Kidney epithelial cell (primary cell): ENCODE data around the gene GRM3. TPM values are rescaled to one million over a fixed set of nuclear protein-coding genes. Genes with fewer than 3 reads are reported as not detected.

ENCODE experiments used
- DNase-seq: peaks from one replicate; pipeline ENCODE4 v3.0.0-alpha.2; 2010; ENCODE audit warnings: low read depth
- H3K27me3 ChIP-seq: 2 replicates; pipeline ENCODE4 v1.6.0; 2011; ENCODE audit warnings: low read length; ENCODE audit not compliant: control insufficient read depth, insufficient read depth
- H3K36me3 ChIP-seq: 2 replicates; pipeline ENCODE4 v1.5.1; 2011; ENCODE audit warnings: low read length; ENCODE audit not compliant: control insufficient read depth, insufficient read depth
- H3K4me3 ChIP-seq: 2 replicates; pipeline ENCODE4 v1.5.1; 2011; ENCODE audit warnings: low read depth, mild to moderate bottlenecking, control low read depth, low read length
- total RNA-seq: library from RNA; depleted of rRNA; stranded (reverse); fragments of >200 nt; gene quantifications from 2 replicates; pipeline ENCODE4 v1.2.3, GENCODE V29; 2015
- TF ChIP-seq, protein P1 (sequence below): IDR thresholded peaks from 2 replicates; pipeline ENCODE4 v1.5.1; 2011; ENCODE audit warnings: mild to moderate bottlenecking, moderate library complexity, low read length, control low read depth, inconsistent platforms; ENCODE audit not compliant: insufficient read depth, poor library complexity, severe bottlenecking

GRM3 gene
- total RNA-seq, 1 donor from 2014 or later, result not detected

DNA sequence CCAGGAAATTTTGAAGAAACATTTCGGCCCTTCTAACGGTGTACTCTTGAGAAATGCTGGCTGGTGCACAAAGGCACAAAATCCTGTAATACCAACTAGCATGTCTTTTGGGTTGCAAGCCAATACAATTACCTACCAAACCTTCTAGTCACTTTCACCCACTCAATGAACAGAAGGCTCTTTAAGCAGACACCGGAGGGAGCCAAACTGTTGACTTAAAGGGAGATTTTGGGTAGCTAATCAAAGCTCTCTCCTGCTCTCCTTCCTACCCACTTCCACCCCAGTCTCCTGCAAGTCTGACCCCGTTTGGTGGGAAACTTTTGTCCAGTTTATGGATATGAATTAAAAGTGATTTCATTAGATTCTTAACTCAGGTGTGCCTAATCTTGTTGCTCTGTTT is 24.0 kb downstream of the GRM3 start:
- Histone ChIP-seq H3K36me3 (no peaks in the 10 kb centered on the region), H3K4me3 (no peak overlapping the region), H3K27me3 (no peaks in the 10 kb centered on the region)
- no peak for DNase-seq
- TF ChIP-seq, protein P1, sequence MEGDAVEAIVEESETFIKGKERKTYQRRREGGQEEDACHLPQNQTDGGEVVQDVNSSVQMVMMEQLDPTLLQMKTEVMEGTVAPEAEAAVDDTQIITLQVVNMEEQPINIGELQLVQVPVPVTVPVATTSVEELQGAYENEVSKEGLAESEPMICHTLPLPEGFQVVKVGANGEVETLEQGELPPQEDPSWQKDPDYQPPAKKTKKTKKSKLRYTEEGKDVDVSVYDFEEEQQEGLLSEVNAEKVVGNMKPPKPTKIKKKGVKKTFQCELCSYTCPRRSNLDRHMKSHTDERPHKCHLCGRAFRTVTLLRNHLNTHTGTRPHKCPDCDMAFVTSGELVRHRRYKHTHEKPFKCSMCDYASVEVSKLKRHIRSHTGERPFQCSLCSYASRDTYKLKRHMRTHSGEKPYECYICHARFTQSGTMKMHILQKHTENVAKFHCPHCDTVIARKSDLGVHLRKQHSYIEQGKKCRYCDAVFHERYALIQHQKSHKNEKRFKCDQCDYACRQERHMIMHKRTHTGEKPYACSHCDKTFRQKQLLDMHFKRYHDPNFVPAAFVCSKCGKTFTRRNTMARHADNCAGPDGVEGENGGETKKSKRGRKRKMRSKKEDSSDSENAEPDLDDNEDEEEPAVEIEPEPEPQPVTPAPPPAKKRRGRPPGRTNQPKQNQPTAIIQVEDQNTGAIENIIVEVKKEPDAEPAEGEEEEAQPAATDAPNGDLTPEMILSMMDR, result no peak

DNA sequence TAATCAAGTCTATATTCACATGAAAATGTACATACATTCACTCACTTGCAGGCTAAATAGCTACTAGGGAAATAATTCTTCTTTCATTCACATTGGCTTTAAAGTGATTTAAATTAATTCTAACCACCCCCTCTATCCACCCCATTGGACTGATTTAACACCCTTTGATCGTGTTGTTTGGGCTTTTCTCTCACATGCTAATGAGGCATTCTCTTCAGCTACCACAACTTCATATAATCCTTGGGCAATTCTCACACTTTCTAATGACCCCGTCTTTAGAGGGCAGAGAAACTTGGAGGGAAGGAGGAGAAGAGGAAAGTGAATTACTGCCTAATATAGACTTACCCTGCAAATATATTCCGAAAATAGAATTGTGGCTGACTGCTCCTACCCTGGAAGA is 24.6 kb downstream of the GRM3 start:
- TF ChIP-seq, protein P1, result no peak
- no peaks in the 10 kb centered on the region for H3K36me3 ChIP-seq
- no peak overlapping the region for H3K4me3 ChIP-seq
- H3K27me3 ChIP-seq, result no peaks in the 10 kb centered on the region
- DNase-seq, result no peak

DNA sequence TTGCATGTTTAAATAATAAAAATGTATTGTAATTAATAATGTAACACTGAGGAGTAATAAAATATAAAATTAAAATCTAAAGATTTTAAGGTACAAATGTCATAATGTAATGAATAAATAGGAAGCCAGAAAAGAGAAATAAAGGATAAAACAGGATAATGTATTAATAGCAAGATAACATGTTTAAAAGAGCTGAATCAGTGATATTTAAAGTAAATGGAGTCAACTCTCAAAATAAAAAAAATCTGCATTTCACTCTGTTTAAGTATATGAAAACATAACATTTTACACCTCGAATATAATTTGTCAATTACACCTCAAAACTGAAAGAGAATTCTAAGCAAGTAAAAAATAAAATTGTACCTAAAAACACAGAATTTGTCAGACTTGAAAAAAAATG is 44.1 kb downstream of the GRM3 start:
- no peak for DNase-seq
- H3K4me3 ChIP-seq, result no peak overlapping the region
- TF ChIP-seq, protein P1, result no peak

DNA sequence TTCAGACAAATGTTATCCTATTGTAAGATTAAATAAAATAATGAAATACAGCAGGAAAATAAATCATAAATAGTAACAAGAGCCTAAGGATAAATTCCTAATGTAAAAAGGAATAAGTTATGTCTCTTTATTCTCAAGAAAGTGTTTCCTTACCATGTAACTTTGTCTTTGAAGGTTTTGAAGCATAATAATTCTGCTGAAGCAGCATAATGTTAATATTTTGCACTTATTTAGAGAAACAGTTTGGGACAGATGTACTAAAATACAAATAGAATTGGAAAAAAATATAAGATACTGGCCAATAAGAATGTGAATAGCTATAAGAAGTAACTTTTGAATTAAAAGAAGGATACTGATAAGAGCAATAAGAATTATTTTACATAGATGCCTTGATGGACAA is 45.7 kb downstream of the GRM3 start:
- H3K36me3 ChIP-seq, result no peaks in the 10 kb centered on the region
- DNase-seq, result no peak
- no peaks in the 10 kb centered on the region for H3K27me3 ChIP-seq
- H3K4me3 ChIP-seq, result no peak overlapping the region
- TF ChIP-seq, protein P1, result no peak

More for the DNA sequence above, 44.1 kb downstream of the GRM3 start:
- Histone ChIP-seq H3K36me3 (no peaks in the 10 kb centered on the region), H3K27me3 (no peaks in the 10 kb centered on the region)

DNA sequence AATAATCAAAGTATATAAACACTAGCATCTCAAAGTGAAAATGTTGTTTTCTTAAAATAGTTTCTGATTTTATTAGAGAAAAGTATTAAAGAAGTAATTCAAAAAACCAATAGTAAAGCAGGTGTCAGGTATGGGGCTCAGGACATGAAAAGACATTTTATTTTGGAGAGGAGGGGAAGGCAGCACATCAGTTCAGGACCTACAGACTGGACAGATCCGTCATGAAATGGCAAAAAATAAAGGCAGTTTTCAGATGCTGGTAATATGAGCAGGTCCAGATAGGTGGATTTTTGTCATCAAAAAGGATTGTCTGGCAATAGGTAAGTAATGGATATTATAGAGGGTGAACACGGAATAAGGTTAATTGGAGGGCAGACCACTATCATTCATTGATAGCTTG is 49.0 kb downstream of the GRM3 start:
- TF ChIP-seq, protein P1, result no peak
- no peaks in the 10 kb centered on the region for H3K36me3 ChIP-seq
- DNase-seq, result no peak
- H3K4me3 ChIP-seq, result no peak overlapping the region
- no peaks in the 10 kb centered on the region for H3K27me3 ChIP-seq

DNA sequence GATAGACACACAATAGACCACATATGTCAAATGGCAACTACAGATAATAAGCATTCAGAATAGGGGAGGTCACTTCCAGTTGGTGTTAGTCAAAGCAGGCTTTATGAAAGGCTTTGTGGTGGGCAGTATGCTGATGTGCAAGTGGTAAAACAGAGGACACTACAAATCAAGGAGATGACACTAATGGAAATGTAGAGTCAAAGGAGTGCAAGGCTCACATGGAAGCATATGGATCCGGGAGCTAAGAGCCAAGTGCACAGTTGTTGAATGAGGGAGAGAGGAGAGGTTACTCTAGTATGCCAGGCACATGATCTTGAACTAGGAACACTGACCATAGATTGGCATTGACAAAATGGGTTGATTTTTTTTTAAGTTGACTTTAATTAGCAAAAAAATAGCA is 62.7 kb downstream of the GRM3 start:
- TF ChIP-seq, protein P1, result no peak
- Histone ChIP-seq H3K27me3 (no peaks in the 10 kb centered on the region), H3K4me3 (no peak overlapping the region), H3K36me3 (no peaks in the 10 kb centered on the region)
- no peak for DNase-seq
